Measurements from ENCODE around the gene APOOL.
"Not testable (repeated sequence)": the region's sequence is repeated elsewhere in the genome, so short reads cannot be mapped to it uniquely, and the experiment has no call there.

Gene APOOL

GRCh38 chrX:85003655-85004244 is at the start of gene APOOL:
APOOL (plus strand) TSS chrX:85003877; CDS start chrX:85003913, 36 bp downstream.
- peak; percentile 35 for DNase-seq

GRCh38 chrX:84956304-84956703 is 47.4 kb upstream of the APOOL start:
- DNase-seq = no peak

- no peak for DNase-seq
These were observed 28.9 kb upstream of the APOOL start for GRCh38 chrX:84974803-84975202.

GRCh38 chrX:84991739-84992138 is 11.9 kb upstream of the APOOL start:
- DNase-seq = not testable (repeated sequence)

- DNase-seq = no peak
These were observed 10.5 kb upstream of the APOOL start for GRCh38 chrX:84993150-84993549.

GRCh38 chrX:85001344-85001743 is 2.3 kb upstream of the APOOL start:
- DNase-seq = no peak

GRCh38 chrX:85004255-85004654 is 578 bp downstream of the APOOL start:
- no peak for DNase-seq

- no peak for DNase-seq
These were observed 8.4 kb downstream of the APOOL start for GRCh38 chrX:85012098-85012497.

- not testable (repeated sequence) for DNase-seq
These were observed 11.7 kb downstream of the APOOL start for GRCh38 chrX:85015351-85015750.

- DNase-seq = no peak
These were observed 14.0 kb downstream of the APOOL start for GRCh38 chrX:85017721-85018120.

- no peak for DNase-seq
These were observed 14.8 kb downstream of the APOOL start for GRCh38 chrX:85018471-85018870.

- no peak for DNase-seq
These were observed 16.5 kb downstream of the APOOL start for GRCh38 chrX:85020216-85020615.

- DNase-seq = no peak
These were observed 20.4 kb downstream of the APOOL start for GRCh38 chrX:85024044-85024443.

GRCh38 chrX:85024562-85024961 is 20.9 kb downstream of the APOOL start:
- DNase-seq = no peak

- DNase-seq = no peak
These were observed 22.5 kb downstream of the APOOL start for GRCh38 chrX:85026170-85026569.

- no peak for DNase-seq
These were observed 25.4 kb downstream of the APOOL start for GRCh38 chrX:85029043-85029442.

GRCh38 chrX:85031505-85031904 is 27.8 kb downstream of the APOOL start:
- DNase-seq = no peak

GRCh38 chrX:85037114-85037513 is 33.4 kb downstream of the APOOL start:
- no peak for DNase-seq

GRCh38 chrX:85051627-85052026 is 48.0 kb downstream of the APOOL start:
- DNase-seq = no peak

- DNase-seq = no peak
These were observed 48.5 kb downstream of the APOOL start for GRCh38 chrX:85052205-85052604.

- no peak for DNase-seq
These were observed 49.1 kb downstream of the APOOL start for GRCh38 chrX:85052636-85053343.

- DNase-seq = no peak
These were observed 62.0 kb downstream of the APOOL start for GRCh38 chrX:85065512-85066198.

- DNase-seq = not testable (repeated sequence)
These were observed 73.6 kb downstream of the APOOL start for GRCh38 chrX:85077247-85077646.

GRCh38 chrX:85084770-85085393 is 81.2 kb downstream of the APOOL start:
- no peak for DNase-seq

Measured in NCI-H1048 (cell line).